Measurements from ENCODE around the gene MSANTD3. TPM values are rescaled to one million over a fixed set of nuclear protein-coding genes. Genes with fewer than 3 reads are reported as not detected.

The MSANTD3 gene
- total and polyA plus RNA-seq, 2 of the 13 experiments (the other 11 are each of a cell fraction or from before 2014, with no cell fraction given), result 10.1 to 19.2 TPM

DNA sequence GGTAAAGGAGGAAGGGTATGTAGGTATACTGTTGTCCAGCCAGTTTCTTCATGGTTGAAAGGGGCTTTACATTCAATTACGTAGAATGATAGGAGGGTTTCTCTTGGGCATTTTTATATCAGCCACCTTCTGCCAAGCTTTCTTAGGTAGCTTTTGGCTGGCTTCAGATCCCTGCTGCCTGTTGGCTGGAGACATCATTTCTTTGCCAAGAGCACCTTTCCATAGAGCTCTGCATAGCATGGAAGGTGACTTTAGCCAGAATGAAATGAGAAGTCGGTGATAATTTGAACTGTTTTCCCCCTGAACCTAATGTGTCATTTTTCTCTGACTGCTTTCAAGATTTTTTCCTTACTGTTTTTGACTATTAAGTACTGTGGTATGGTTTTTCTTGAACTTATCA is 72.9 kb downstream of the MSANTD3 start:
- POLR2A ChIA-PET, result no interaction called here
- CTCF ChIA-PET (ENCODE audit: low intra/inter-chr PET ratio, low total read pairs), result no interaction called here
- H3K4me3 ChIP-seq (replicated peaks in 1 of 3; ENCODE audit: insufficient read depth in 1 of 3, low read depth in 2 of 3, low read length in 3 of 3), result no peak overlapping the region
- in situ Hi-C loops (cut with HindIII; ENCODE audit: extremely low pct_ligation_motif_present, low pct_unique_long_range_greater_than_20kb) (no loop called here), intact Hi-C loops (cut with micrococcal nuclease; ENCODE audit: unreplicated experiment) (no loop called here)
- H3K9ac ChIP-seq (ENCODE audit: insufficient read depth, low read depth, low read length), result no peak overlapping the region
- WGBS (ENCODE audit: low lambda C conversion rate), result 35% methylated on average over 2 of the region's 2 CpGs
- H2AFZ ChIP-seq (ENCODE audit: low read length), result no peak overlapping the region
- BruUV-seq (replicated peaks), result no TSS peak
- ATAC-seq (no peak), DNase-seq (ENCODE audit: low spot score) (no peak), FAIRE-seq (no peak)
- no peaks in the 10 kb centered on the region for H3K9me3 ChIP-seq (ENCODE audit: low read length)
- no peaks in the 10 kb centered on the region for H3K4me1 ChIP-seq (ENCODE audit: insufficient read depth, low read length)
- H4K20me1 ChIP-seq (ENCODE audit: insufficient read depth, low read length), result no peaks in the 10 kb centered on the region
- H3K79me2 ChIP-seq (ENCODE audit: insufficient read depth, low read length), result no peaks in the 10 kb centered on the region
- no peaks in the 10 kb centered on the region for H3K36me3 ChIP-seq (replicated peaks in 1 of 2; ENCODE audit: control insufficient read depth in 1 of 2, insufficient read depth in 2 of 2, low read length in 2 of 2)
- H3K27ac ChIP-seq (ENCODE audit: extremely low read length, insufficient read depth, low read length), result no peak overlapping the region
- TF ChIP-seq SMAD9 (CRISPR knock-in tag; IDR thresholded peaks at IDR 0.05), result no peak
- no peak for TF ChIP-seq MEIS1 (CRISPR knock-in tag; IDR thresholded peaks at IDR 0.05; ENCODE audit: borderline replicate concordance)
- TF ChIP-seq MXD1 (CRISPR knock-in tag; IDR thresholded peaks at IDR 0.05), result no peak
- H3K27me3 ChIP-seq (ENCODE audit: control insufficient read depth in 1 of 2, insufficient read depth in 2 of 2, low read length in 2 of 2), result no peaks in the 10 kb centered on the region
- H3K4me2 ChIP-seq (ENCODE audit: low read depth, low read length), result no peak overlapping the region

Other genes with a start within 250 kb of the MSANTD3 start
- gene TEX10, start 74.2 kb upstream of the MSANTD3 start, total RNA-seq (2016; rRNA removed; fragmentation: Illumina TruSeq; extraction: Trizol), result 38.7 and 50.2 TPM in 2 replicates
- gene TEX10, start 74.2 kb upstream of the MSANTD3 start, polyA plus RNA-seq (2011; rRNA removed), result 13.5 and 18.1 TPM in 2 replicates
- 1.3 and 1.9 TPM in 2 replicates for gene TMEFF1, start 46.0 kb downstream of the MSANTD3 start, total RNA-seq (2016; rRNA removed; fragmentation: Illumina TruSeq; extraction: Trizol)
- gene TMEFF1, start 46.0 kb downstream of the MSANTD3 start, polyA plus RNA-seq (2011; rRNA removed), result 0.87 and 1.1 TPM in 2 replicates
- 0.53 and 1.00 TPM in 2 replicates for gene CAVIN4, start 150.9 kb downstream of the MSANTD3 start, total RNA-seq (2016; rRNA removed; fragmentation: Illumina TruSeq; extraction: Trizol)
- gene CAVIN4, start 150.9 kb downstream of the MSANTD3 start, polyA plus RNA-seq (2011; rRNA removed), result 0.54 and 0.59 TPM in 2 replicates